IPS-NIHi7 (cell line): ENCODE results near the gene THBS4.

Source experiments
- DNase-seq: peaks from one replicate; pipeline ENCODE4 v3.0.0; 2012; ENCODE audit warnings: mixed read lengths; ENCODE audit errors: extremely low spot score

THBS4 gene

GRCh38 chr5:80034962-80035821 is at the start of gene THBS4:
Gene THBS4, plus strand, starts transcription at chr5:80035348. Its CDS starts 190 bp downstream, at chr5:80035538.
- peak; percentile 66 for DNase-seq

- DNase-seq = no peak
These were observed 48.9 kb upstream of the THBS4 start for GRCh38 chr5:79986260-79986659.

GRCh38 chr5:79990205-79990597 is 44.9 kb upstream of the THBS4 start:
- DNase-seq = no peak

GRCh38 chr5:79990598-79991507 is 44.3 kb upstream of the THBS4 start, which contains the start of gene MTX3:
Gene MTX3, minus strand, starts transcription at chr5:79991262. Its CDS starts 24 bp downstream, at chr5:79991238.
- peak; percentile 89 for DNase-seq

GRCh38 chr5:79992891-79993657 is 42.1 kb upstream of the THBS4 start:
- DNase-seq = no peak

GRCh38 chr5:79999722-80000121 is 35.4 kb upstream of the THBS4 start:
- DNase-seq = no peak

- DNase-seq = no peak
These were observed 32.5 kb upstream of the THBS4 start for GRCh38 chr5:80002677-80003076.

GRCh38 chr5:80008995-80009765 is 26.0 kb upstream of the THBS4 start:
- DNase-seq = no peak

- DNase-seq = no peak
These were observed 24.3 kb upstream of the THBS4 start for GRCh38 chr5:80010754-80011392.

GRCh38 chr5:80025069-80025468 is 10.1 kb upstream of the THBS4 start:
- no peak for DNase-seq

- DNase-seq = no peak
These were observed 8.3 kb upstream of the THBS4 start for GRCh38 chr5:80026841-80027240.

- no peak for DNase-seq
These were observed 4.0 kb upstream of the THBS4 start for GRCh38 chr5:80031109-80031508.

GRCh38 chr5:80033513-80033912 is 1.6 kb upstream of the THBS4 start:
- no peak for DNase-seq

GRCh38 chr5:80034559-80034958 is 589 bp upstream of the THBS4 start:
- DNase-seq = no peak

GRCh38 chr5:80035839-80036238 is 691 bp downstream of the THBS4 start:
- peak; percentile 24 for DNase-seq

GRCh38 chr5:80036615-80037014 is 1.5 kb downstream of the THBS4 start:
- DNase-seq = no peak

GRCh38 chr5:80037366-80037765 is 2.2 kb downstream of the THBS4 start:
- no peak for DNase-seq

GRCh38 chr5:80039650-80040049 is 4.5 kb downstream of the THBS4 start:
- no peak for DNase-seq

GRCh38 chr5:80041527-80041926 is 6.4 kb downstream of the THBS4 start:
- DNase-seq = no peak

- DNase-seq = no peak
These were observed 7.2 kb downstream of the THBS4 start for GRCh38 chr5:80042330-80042729.
